PC-9 (cell line): ENCODE results near the gene ANKRD16. TPM values are rescaled to one million over a fixed set of nuclear protein-coding genes. Genes with fewer than 3 reads are reported as not detected.

ENCODE experiments used
- BruUV-seq: library from RNA; stranded (reverse); fragments of 400-500 nt; replicated peaks from 2 replicates; lab custom pipeline; 2021; lab: Mats Ljungman, UMichigan
- CTCF ChIA-PET: fragments of 300-600 bp; sonication (Branson Sonifier 250); formaldehyde crosslinking; loops from one replicate; lab custom pipeline; 2022; ENCODE audit warnings: antibody characterized with exemption; lab: Charles Lee
- POLR2A ChIA-PET: fragments of 300-600 bp; sonication (Branson Sonifier 250); formaldehyde crosslinking; loops from one replicate; lab custom pipeline; 2022; ENCODE audit warnings: antibody characterized with exemption; ENCODE audit not compliant: unreplicated experiment; lab: Charles Lee
- DNase-seq, 2 experiments: peaks; one replicate each; pipeline versions ENCODE4 v3.0.0 to v3.0.0-alpha.2; 2015 to 2022; ENCODE audit warnings: mixed read lengths in 1 of 2
- H2AFZ ChIP-seq: fragments of 200-600 bp; sonication (generic); 2 replicates; pipeline ENCODE4 v1.8.1; 2017; ENCODE audit warnings: antibody characterized with exemption
- H3F3A ChIP-seq: fragments of 200-600 bp; sonication (generic); 2 replicates; pipeline ENCODE4 v1.8.1; 2017; ENCODE audit warnings: antibody characterized with exemption, mild to moderate bottlenecking, low read depth; ENCODE audit not compliant: insufficient read depth
- H3K27ac ChIP-seq: fragments of 200-600 bp; sonication (generic); 2 replicates; pipeline ENCODE4 v1.6.1; 2016; ENCODE audit warnings: mixed run types
- H3K27me3 ChIP-seq: fragments of 200-600 bp; sonication (generic); 2 replicates; pipeline ENCODE4 v1.6.1; 2016; ENCODE audit warnings: low read depth, mixed run types; ENCODE audit not compliant: insufficient read depth
- H3K36me3 ChIP-seq: fragments of 200-600 bp; sonication (generic); 2 replicates; pipeline ENCODE4 v1.6.1; 2016; ENCODE audit warnings: low read depth, mixed run types
- H3K4me1 ChIP-seq: fragments of 200-600 bp; sonication (generic); replicated peaks from 2 replicates; pipeline ENCODE4 v1.6.1; 2016; ENCODE audit warnings: mixed run types; ENCODE audit not compliant: insufficient read depth
- H3K4me2 ChIP-seq: fragments of 200-600 bp; sonication (generic); 2 replicates; pipeline ENCODE4 v1.6.1; 2017; ENCODE audit warnings: mixed run types
- H3K4me3 ChIP-seq: fragments of 200-600 bp; sonication (generic); 2 replicates; pipeline ENCODE4 v1.6.1; 2016; ENCODE audit warnings: mixed run types
- H3K79me2 ChIP-seq: fragments of 200-600 bp; sonication (generic); 2 replicates; pipeline ENCODE4 v1.6.1; 2017; ENCODE audit warnings: low read depth, mixed run types
- H3K9me2 ChIP-seq: fragments of 200-600 bp; sonication (generic); 2 replicates; pipeline ENCODE4 v1.8.1; 2017; ENCODE audit warnings: mild to moderate bottlenecking; ENCODE audit not compliant: insufficient read depth
- H3K9me3 ChIP-seq: fragments of 200-600 bp; sonication (generic); 2 replicates; pipeline ENCODE4 v1.8.1; 2016; ENCODE audit warnings: low read depth; ENCODE audit not compliant: insufficient read depth
- H4K20me1 ChIP-seq: fragments of 200-600 bp; sonication (generic); 2 replicates; pipeline ENCODE4 v1.8.1; 2017; ENCODE audit not compliant: insufficient read depth
- CTCF ChIP-seq: fragments of 200-600 bp; sonication (generic); conservative IDR thresholded peaks from 2 replicates; pipeline ENCODE4 v1.6.1; 2017; ENCODE audit warnings: mixed run types, antibody characterized with exemption, mild to moderate bottlenecking, moderate library complexity
- EZH2 ChIP-seq: fragments of 200-600 bp; sonication (generic); IDR thresholded peaks from 2 replicates; pipeline ENCODE4 v1.8.0; 2017; ENCODE audit warnings: antibody characterized with exemption, low read depth
- intact Hi-C: fragments of 100-400 bp; cut with micrococcal nuclease; formaldehyde crosslinking; loops from one replicate; pipeline ENCODE4 v1.10.0; 2022; ENCODE audit not compliant: unreplicated experiment
- total RNA-seq: library from RNA; stranded (reverse); gene quantifications from 2 replicates; pipeline ENCODE4 v1.2.3, GENCODE V29; 2021

ANKRD16 gene
- total RNA-seq, 1 experiment from 2014 or later = 9.8 TPM

- no TSS peak for BruUV-seq
- Histone ChIP-seq H3K4me1 (peaks cover 10% of the 10 kb centered on the region), H2AFZ (no peak overlapping the region), H3K36me3 (no peaks in the 10 kb centered on the region), H4K20me1 (no peaks in the 10 kb centered on the region), H3F3A (no peaks in the 10 kb centered on the region), H3K27me3 (no peaks in the 10 kb centered on the region), H3K9me3 (no peaks in the 10 kb centered on the region), H3K79me2 (no peaks in the 10 kb centered on the region), H3K27ac (no peak overlapping the region), H3K4me3 (no peak overlapping the region), H3K9me2 (no peaks in the 10 kb centered on the region), H3K4me2 (no peak overlapping the region)
- intact Hi-C loops = no loop called here
- POLR2A ChIA-PET = no interaction called here
- CTCF ChIA-PET = interaction anchor here (0.7 kb wide), 1 partner anchor 783 kb away, joined by 4 read pairs; no protein-coding TSS in a partner anchor
- TF ChIP-seq EZH2 (no peak), CTCF (no peak)
- no peak for DNase-seq
Measured at GRCh38 chr10:5830629-5831445, 58.9 kb downstream of the ANKRD16 start.

GRCh38 chr10:5829267-5829666 is 60.4 kb downstream of the ANKRD16 start:
- no peaks in the 10 kb centered on the region for H3K79me2 ChIP-seq
- no peaks in the 10 kb centered on the region for H4K20me1 ChIP-seq
- no peaks in the 10 kb centered on the region for H3K9me3 ChIP-seq
- no TSS peak for BruUV-seq
- no peak overlapping the region for H3K4me2 ChIP-seq
- intact Hi-C loops = no loop called here
- no peak overlapping the region for H3K4me3 ChIP-seq
- TF ChIP-seq EZH2 = no peak
- TF ChIP-seq CTCF = no peak
- H3F3A ChIP-seq = no peaks in the 10 kb centered on the region
- no peak for DNase-seq
- CTCF ChIA-PET = no interaction called here
- POLR2A ChIA-PET = no interaction called here
- H2AFZ ChIP-seq = no peak overlapping the region
- H3K36me3 ChIP-seq = no peaks in the 10 kb centered on the region
- no peaks in the 10 kb centered on the region for H3K27me3 ChIP-seq
- H3K27ac ChIP-seq = no peak overlapping the region
- H3K4me1 ChIP-seq = peaks cover 10% of the 10 kb centered on the region
- no peaks in the 10 kb centered on the region for H3K9me2 ChIP-seq

GRCh38 chr10:5828725-5829124 is 61.0 kb downstream of the ANKRD16 start:
- Histone ChIP-seq H3K4me1 (peaks cover 10% of the 10 kb centered on the region), H3K4me2 (no peak overlapping the region), H3F3A (no peaks in the 10 kb centered on the region), H4K20me1 (no peaks in the 10 kb centered on the region), H3K9me3 (no peaks in the 10 kb centered on the region), H3K9me2 (no peaks in the 10 kb centered on the region), H3K27me3 (no peaks in the 10 kb centered on the region), H3K79me2 (no peaks in the 10 kb centered on the region), H2AFZ (no peak overlapping the region), H3K27ac (no peak overlapping the region), H3K4me3 (no peak overlapping the region), H3K36me3 (no peaks in the 10 kb centered on the region)
- DNase-seq = no peak
- POLR2A ChIA-PET = no interaction called here
- intact Hi-C loops = no loop called here
- BruUV-seq = no TSS peak
- TF ChIP-seq EZH2 (no peak), CTCF (no peak)
- CTCF ChIA-PET = no interaction called here
